Lung (tissue), 12 donors: ENCODE results near the gene KCNQ2. TPM values are rescaled to one million over a fixed set of nuclear protein-coding genes. Genes with fewer than 3 reads are reported as not detected.

Experiments
- ATAC-seq: fragments of 200-7000 bp; cut with Tn5 transposase; one replicate; pipeline ENCODE4 v1.9.1; 2020; ENCODE audit warnings: moderate number of reproducible peaks; ENCODE audit not compliant: insufficient read depth, low FRiP score
- DNase-seq, 3 donors: peaks; one replicate each; pipeline ENCODE4 v3.0.0-alpha.2; 2013 to 2017
- H3K27ac ChIP-seq, 2 donors: one replicate each; pipeline ENCODE4 v1.5.1; 2013; ENCODE audit warnings: mild to moderate bottlenecking in 2 of 2, moderate library complexity in 2 of 2, control low read depth in 1 of 2, inconsistent platforms in 1 of 2, low read depth in 1 of 2, low read length in 1 of 2
- H3K27me3 ChIP-seq, 3 donors: one replicate each; pipeline ENCODE4 v1.5.1; 2013; ENCODE audit warnings: low read length in 2 of 3; ENCODE audit not compliant: control insufficient read depth in 3 of 3, insufficient read depth in 3 of 3
- H3K36me3 ChIP-seq, 4 donors: one replicate each; pipeline ENCODE4 v1.5.1; 2013; ENCODE audit warnings: low read length in 4 of 4, mild to moderate bottlenecking in 1 of 4, moderate library complexity in 1 of 4; ENCODE audit not compliant: control insufficient read depth in 4 of 4, insufficient read depth in 4 of 4
- H3K4me1 ChIP-seq, 5 donors: one replicate each; pipeline ENCODE4 v1.5.1; 2013; ENCODE audit warnings: low read length in 5 of 5, mild to moderate bottlenecking in 2 of 5, moderate library complexity in 1 of 5; ENCODE audit not compliant: control insufficient read depth in 5 of 5, insufficient read depth in 5 of 5
- H3K4me3 ChIP-seq: one replicate; pipeline ENCODE4 v1.5.1; 2013; ENCODE audit warnings: mild to moderate bottlenecking, control low read depth, moderate library complexity
- H3K9ac ChIP-seq, 2 donors: one replicate each; pipeline ENCODE4 v1.5.1; 2013; ENCODE audit warnings: low read length in 2 of 2, control low read depth in 1 of 2; ENCODE audit not compliant: insufficient read depth in 1 of 2
- H3K9me3 ChIP-seq, 4 donors: one replicate each; pipeline ENCODE4 v1.5.1; 2013; ENCODE audit warnings: low read length in 3 of 4, mild to moderate bottlenecking in 1 of 4, moderate library complexity in 1 of 4; ENCODE audit not compliant: control insufficient read depth in 4 of 4, insufficient read depth in 3 of 4
- WGBS, 2 donors: extraction: QIAGEN DNeasy Blood & Tissue Kit; methylation state at CpG; one replicate each; pipeline ENCODE4 v1.1.7; 2013; 5-methylcytosine and 5-hydroxymethylcytosine counted together
- polyA plus RNA-seq, 2 donors: library from polyadenylated mRNA; stranded (reverse); fragments of 200-250 nt; gene quantifications; one replicate each; pipeline ENCODE4 v1.2.1, GENCODE V29; 2013
- total RNA-seq, 2 donors: library from RNA; depleted of rRNA in 1 of 2; stranded (reverse); fragments of >200 nt in 1 of 2; gene quantifications; one replicate each; pipeline ENCODE4 v1.2.1, GENCODE V29; 2014 to 2021
- TF ChIP-seq, protein P1 (sequence below): IDR thresholded peaks from 2 replicates; pipeline ENCODE4 v1.5.1; 2012; ENCODE audit warnings: mild to moderate bottlenecking; ENCODE audit errors: control extremely low read depth, extremely low read depth
- donor health status: control.
- donor health status: control.
- donor health status: Bipolar disorder and iron deficiency.
- donor health status: healthy.
- donor health status: DM: yes; HTN: yes; CAD: no.

Gene KCNQ2
- total and polyA plus RNA-seq, 4 donors = 0.18 to 6.8 (median 0.28) TPM; not detected in 1

- Histone ChIP-seq H3K9ac (no peak overlapping the region), H3K36me3 (no peaks in the 10 kb centered on the region), H3K27ac (no peak overlapping the region), H3K9me3 (no peaks in the 10 kb centered on the region), H3K4me3 (no peak overlapping the region), H3K4me1 (peaks cover 0 to 22% (median 2%) of the 10 kb centered on the region in 5 donors), H3K27me3 (peaks cover 0 to 6% (median 4%) of the 10 kb centered on the region in 3 donors)
- TF ChIP-seq, protein P1, sequence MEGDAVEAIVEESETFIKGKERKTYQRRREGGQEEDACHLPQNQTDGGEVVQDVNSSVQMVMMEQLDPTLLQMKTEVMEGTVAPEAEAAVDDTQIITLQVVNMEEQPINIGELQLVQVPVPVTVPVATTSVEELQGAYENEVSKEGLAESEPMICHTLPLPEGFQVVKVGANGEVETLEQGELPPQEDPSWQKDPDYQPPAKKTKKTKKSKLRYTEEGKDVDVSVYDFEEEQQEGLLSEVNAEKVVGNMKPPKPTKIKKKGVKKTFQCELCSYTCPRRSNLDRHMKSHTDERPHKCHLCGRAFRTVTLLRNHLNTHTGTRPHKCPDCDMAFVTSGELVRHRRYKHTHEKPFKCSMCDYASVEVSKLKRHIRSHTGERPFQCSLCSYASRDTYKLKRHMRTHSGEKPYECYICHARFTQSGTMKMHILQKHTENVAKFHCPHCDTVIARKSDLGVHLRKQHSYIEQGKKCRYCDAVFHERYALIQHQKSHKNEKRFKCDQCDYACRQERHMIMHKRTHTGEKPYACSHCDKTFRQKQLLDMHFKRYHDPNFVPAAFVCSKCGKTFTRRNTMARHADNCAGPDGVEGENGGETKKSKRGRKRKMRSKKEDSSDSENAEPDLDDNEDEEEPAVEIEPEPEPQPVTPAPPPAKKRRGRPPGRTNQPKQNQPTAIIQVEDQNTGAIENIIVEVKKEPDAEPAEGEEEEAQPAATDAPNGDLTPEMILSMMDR = no peak
- ATAC-seq (no peak), DNase-seq (peak; percentile 71 to 77 (median 74))
- WGBS, 2 donors = 65 to 76% methylated on average over 30 to 32 of the region's 32 CpGs
Observed at GRCh38 chr20:63415647-63416391, 56.6 kb downstream of the KCNQ2 start.

- TF ChIP-seq, protein P1 = no peak
- ATAC-seq = no peak
- WGBS, 2 donors = 86 to 90% methylated on average over 35 to 39 of the region's 45 CpGs
Observed at GRCh38 chr20:63414720-63415430, 57.6 kb downstream of the KCNQ2 start.

DNA sequence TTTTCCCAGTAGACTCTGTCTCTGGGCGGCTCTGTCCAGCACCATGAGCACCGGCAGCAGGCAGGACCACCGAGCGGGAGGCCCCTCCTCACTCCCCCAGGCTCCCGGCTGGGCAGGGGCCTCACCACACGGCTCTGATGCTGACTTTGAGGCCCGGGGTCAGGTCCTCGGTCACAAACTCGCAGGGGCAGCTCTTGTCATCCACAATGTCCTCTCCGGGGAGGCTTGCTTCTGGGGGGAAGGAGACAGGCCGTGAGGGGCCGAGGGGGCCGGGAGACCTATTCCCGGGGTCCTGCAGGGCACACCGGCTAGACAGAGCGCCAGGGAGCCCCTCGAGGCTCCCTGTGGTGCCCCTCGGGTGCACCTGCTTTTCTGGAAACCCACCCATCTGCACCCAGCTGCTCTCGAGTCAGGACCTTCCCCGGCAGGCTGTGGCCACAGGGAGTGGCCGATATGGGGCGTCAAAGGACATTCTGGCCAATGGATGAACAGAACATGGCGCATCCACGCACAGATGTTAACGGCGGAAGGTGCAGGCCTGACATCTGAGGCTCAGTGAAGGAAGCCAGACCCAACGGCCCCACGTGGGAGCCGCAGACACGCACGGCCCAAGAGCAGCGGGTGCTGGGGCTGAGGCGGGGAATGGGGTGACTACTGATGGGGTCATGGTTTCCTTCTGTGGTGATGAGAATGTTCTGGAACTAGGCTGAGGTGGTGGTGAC, 58.3 kb downstream of the KCNQ2 start:
- Histone ChIP-seq H3K4me3 (no peak overlapping the region), H3K9me3 (peaks cover 0 to 4% (median 0%) of the 10 kb centered on the region in 4 donors), H3K27ac (no peak overlapping the region), H3K36me3 (no peaks in the 10 kb centered on the region), H3K27me3 (peaks cover 0 to 6% (median 6%) of the 10 kb centered on the region in 3 donors), H3K4me1 (peaks cover 0 to 22% (median 2%) of the 10 kb centered on the region in 5 donors), H3K9ac (no peak overlapping the region)
- TF ChIP-seq, protein P1 = no peak
- WGBS, 2 donors = 82 to 94% methylated on average over 33 of the region's 33 CpGs
- DNase-seq (no peak), ATAC-seq (no peak)

More at GRCh38 chr20:63414720-63415430, 57.6 kb downstream of the KCNQ2 start:
- Histone ChIP-seq H3K4me3 (no peak overlapping the region), H3K36me3 (no peaks in the 10 kb centered on the region), H3K27me3 (peaks cover 0 to 6% (median 4%) of the 10 kb centered on the region in 3 donors), H3K9me3 (peaks cover 0 to 4% (median 0%) of the 10 kb centered on the region in 4 donors), H3K9ac (no peak overlapping the region), H3K27ac (no peak overlapping the region), H3K4me1 (peaks cover 0 to 22% (median 2%) of the 10 kb centered on the region in 5 donors)
- no peak for DNase-seq
